Jurkat, Clone E6-1 (cell line): Measurements from ENCODE around the gene PATZ1.
"Not testable (repeated sequence)": the region's sequence is repeated elsewhere in the genome, so short reads cannot be mapped to it uniquely, and the experiment has no call there.

Experiments used
- DNase-seq: peaks from one replicate; pipeline ENCODE4 v3.0.0-alpha.2; 2011; ENCODE audit warnings: low read depth, low spot score
- H3K4me3 ChIP-seq: 2 replicates; pipeline ENCODE4 v1.5.1; 2011; ENCODE audit warnings: mild to moderate bottlenecking, low read length, control low read depth, moderate library complexity

Gene PATZ1

DNA sequence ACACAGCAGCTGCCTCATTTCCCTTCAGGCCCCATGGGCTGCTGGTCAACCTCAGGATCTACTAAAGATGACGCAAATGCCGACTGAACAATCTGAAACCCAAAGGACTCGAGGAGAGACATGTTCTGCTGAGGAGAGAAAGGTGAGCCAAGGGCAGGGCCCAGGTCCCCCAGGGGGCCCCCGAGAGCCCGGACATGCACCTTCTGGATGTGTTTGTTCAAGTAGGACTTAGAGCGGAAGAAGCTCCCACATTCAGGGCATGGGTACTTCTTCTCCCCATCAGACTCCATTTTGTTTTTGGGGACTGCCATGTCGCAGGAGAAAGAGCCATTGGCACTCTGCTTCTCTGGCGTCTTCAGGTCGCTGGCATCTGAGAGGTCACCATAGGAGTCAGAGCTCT is 19.3 kb downstream of the PATZ1 start:
- DNase-seq, result no peak

DNA sequence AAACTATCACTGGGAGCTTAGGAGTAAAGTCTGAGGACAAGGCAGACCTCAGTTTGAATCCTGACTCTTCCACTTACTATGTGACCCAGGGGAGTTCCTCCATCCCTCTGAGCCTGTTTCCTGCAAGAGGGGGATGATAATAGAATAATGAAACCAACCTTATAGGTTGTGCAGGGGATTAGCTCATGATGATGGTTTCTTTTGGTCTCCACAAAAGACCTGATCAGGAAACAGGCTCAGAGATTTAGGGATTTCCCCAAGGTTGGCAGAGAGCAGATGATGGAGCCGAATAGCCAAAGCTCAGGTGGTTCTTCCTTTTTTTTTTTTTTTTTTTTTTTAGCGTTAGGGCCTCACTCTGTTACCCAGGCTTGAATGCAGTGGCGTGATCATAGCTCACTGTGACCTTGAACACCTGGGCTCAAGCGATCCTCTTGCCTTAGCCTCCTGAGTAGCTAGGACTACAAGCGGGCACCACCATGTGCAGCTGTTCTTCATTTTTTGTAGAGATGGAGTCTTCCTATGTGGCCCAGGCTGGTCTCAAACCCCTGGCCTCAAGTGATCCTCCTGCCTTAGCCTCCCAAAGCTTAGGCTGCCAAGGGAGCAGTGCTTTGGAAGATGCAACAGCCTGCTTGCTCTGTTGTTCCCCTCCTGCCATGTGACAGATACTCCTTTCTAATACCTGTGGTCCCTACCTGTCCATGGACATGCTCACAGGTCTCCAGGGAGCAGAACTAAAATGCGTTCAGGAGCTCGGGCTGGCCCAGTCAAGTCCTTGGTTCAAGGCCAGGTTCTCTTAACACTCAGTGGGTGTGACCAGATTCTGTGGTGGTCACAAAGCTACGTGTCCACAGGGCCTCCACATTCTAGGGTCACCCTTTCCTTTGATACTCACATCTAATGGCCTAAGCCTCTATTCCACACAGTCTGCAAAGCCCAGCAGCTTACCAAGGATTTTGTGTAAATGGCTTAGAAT is 22.3 kb downstream of the PATZ1 start:
- DNase-seq, result no peak
- H3K4me3 ChIP-seq, result no peak overlapping the region

More for the DNA sequence above, 19.3 kb downstream of the PATZ1 start:
- no peak overlapping the region for H3K4me3 ChIP-seq

DNA sequence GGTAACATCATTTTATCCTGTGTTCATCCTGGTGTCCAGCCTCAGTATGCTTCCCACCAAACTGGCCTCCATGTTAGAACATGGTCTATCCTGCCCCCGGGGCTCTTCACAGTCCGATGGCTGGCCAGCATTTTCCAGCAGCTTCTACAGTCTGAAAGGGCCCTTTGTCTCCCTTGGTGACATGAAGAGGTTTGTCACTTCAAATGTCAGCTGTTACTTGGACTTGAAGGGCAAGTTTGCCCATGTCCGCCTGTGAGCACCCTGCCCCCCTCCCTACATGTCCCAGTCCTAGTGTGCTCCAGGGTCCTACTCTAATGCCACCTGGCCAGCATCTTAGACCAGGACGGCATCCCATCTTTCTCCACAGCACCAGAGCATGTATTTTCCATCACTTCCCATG is 24.7 kb downstream of the PATZ1 start:
- no peak overlapping the region for H3K4me3 ChIP-seq
- no peak for DNase-seq

DNA sequence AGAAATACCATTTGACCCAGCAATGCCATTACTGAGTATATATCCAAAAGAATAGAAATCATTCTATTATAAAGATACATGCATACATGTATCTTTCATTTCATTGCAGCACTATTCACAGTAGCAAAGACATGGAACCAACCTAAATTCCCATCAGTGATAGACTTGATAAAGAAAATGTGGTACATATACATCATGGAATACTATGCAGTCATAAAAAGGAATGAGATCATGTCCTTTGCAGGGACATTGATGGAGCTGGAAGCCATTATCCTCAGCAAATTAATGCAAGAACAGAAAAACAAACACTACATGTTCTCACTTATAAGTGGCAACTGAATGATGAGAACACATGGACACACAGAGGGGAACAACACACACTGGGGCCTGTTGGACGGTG is 31.9 kb downstream of the PATZ1 start:
- H3K4me3 ChIP-seq, DNase-seq: not testable (repeated sequence)

DNA sequence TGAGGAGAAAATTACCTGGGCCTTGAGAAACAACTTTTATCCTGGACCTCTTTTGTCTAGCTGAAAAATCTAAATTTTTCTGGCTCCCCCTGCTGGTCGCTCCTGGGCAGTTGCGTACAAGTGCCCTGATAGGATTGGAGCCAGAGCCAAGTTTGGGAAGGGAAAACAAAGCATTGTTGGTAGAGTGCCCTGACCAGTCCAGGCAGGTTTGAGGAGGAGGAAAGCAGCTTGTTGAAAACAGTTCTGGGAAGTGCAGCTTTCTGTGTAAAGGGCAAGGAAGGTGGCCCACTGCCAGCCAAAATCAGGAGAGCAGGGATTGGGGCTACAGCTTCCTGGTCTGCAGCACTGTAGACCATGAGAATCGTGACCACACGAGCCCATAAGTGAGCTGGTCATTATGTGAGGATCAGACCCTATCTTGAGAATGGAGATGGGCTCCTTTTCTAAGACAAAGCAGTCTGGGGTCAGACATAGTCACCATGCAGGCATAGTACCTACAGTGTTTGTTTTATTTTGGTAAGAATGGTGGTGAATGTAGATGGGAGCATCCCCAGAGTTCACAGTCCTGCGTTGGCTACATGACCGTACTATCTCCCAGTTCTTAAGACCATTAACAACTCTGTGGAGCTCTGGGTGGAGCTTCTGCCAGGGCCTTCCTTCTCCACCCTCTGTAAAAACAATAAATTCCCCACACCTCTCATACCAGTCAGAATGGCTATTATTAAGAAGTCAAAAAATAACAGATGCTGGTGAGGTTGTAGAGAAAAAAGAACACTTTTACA is 32.6 kb downstream of the PATZ1 start:
- no peak overlapping the region for H3K4me3 ChIP-seq
- DNase-seq, result peak; percentile 41

DNA sequence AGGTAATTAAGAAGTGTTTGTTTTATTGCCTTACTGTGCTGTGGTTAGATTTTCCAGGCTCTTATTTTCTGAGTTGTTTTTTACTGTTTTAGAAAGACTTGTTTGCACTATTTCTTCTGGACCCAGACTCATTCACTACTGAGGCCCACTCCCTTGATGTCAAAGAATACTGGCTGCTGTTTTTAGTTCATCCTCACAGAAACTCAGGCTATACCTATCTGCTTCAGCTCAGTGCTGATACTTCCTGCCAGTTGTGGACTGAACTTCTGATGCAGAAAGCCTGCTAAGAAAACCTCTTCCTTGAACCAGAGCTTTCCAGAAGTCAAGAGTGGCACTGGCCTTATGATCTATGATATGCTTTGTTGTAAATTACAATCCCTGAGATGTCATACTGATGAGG is 38.0 kb downstream of the PATZ1 start:
- DNase-seq, result no peak
- H3K4me3 ChIP-seq, result no peak overlapping the region

DNA sequence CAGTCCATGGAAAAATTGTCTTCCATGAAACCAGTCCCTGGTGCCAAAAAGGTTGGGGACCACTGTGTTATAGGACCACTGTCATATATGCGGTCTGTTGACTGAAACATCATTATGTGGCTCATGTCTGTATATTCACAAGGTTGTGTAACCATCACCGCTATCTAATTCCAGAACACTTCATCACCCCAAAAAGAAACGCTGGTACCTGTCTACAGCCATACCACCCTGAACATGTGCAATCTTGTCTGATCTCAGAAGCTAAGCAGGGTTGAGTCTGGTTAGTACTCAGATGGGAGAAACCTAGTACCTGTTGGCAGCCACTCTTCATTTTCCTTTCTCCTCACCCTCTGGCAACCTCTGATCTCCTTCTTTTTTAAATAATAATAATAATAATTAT is 41.0 kb downstream of the PATZ1 start:
- no peak for DNase-seq
- no peak overlapping the region for H3K4me3 ChIP-seq

DNA sequence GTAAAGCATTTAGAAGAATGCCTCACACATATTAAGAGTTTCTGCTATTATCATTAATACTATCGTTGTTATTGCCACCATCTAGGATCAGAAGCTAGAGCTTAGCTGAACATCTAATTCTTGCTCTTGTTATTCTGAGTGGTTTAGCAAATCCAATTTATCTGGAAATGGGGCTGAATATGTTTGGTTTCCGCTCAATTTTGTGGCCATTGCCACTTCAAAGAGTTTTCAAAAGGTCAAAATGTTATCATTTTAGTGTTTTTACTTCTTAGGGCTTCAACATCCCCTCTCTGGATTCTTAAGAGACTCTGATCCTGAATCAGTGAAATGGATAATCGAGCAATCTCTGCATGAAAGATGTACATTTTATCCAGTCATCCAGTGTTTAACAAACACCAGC is 43.6 kb downstream of the PATZ1 start:
- H3K4me3 ChIP-seq, result no peak overlapping the region
- no peak for DNase-seq

DNA sequence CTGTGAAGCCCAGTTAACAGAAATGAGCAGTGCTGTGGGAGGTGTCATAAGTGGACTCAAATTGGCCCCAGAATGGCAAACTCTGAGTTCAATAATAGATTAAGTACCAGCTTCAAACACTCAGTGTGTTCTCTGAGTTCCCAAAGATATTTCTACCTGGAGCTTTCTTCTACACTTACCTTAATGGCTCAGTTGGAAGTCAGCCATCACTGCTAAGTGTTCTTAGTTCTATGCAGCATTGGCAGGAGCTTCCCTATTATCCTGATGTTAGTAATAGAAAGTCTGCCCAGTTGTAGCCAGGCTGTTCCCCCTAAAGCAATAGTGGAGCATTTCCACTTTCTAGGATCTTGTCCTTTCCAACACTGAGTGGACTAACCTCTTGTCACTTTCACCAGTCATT is 44.1 kb downstream of the PATZ1 start:
- H3K4me3 ChIP-seq, result no peak overlapping the region
- no peak for DNase-seq

DNA sequence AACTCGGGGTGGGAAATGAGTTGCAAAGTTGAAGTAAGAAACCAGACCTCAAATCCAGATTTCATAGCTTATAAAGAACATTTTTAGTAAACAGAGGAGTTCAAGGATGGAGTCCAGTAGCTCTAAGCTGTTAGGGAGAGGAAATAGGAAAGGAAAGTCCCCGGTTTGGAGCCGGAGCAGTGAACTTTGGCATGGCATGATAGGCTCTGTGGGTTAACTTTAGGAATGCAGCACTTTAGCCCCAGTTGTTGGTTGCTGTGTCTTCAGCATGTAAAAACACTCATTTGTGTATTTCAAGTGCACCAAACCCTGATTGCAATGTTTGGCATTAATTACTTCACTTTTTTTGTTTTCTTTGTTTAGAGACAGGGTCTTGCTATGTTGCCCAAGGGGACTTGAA is 45.2 kb downstream of the PATZ1 start:
- no peak for DNase-seq
- H3K4me3 ChIP-seq, result no peak overlapping the region

DNA sequence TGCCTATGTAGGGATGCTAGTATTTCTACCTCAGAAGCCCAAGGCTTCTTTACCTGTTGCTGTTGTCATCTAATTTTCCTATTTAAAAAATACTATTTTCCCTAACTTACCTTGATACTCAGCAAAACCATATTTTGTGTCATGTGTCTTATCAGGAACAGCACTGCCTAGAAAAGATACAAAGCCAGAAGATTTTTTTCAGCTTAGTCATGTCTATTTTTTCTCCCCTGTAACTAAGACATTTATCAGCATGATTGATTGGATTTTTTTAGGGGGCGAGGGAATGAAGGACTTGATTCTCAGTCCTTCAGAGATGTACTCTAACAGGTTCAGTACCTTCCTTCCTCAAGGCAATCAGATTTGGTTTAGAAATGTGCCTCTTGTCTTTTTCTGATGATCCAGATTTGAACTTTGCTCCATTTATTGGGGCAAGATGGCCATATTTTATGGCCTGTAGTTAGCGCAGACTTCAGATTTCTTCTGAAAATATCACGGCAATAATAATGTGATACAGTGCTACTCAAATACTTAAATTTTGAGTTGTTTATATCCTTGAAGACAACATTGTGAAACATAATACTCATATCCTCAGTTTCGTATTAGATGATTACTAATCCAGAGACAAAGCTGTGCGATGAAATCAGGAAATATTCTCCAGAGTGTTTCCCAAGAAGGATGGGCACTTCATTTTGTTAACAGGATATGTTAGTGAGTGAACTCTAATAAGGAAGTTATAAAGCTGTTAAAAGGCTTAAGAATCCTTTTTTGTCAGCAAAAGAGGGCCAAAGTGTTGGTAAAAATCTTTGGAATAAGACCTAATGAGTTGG is 50.1 kb downstream of the PATZ1 start:
- H3K4me3 ChIP-seq, result no peak overlapping the region
- DNase-seq, result no peak

DNA sequence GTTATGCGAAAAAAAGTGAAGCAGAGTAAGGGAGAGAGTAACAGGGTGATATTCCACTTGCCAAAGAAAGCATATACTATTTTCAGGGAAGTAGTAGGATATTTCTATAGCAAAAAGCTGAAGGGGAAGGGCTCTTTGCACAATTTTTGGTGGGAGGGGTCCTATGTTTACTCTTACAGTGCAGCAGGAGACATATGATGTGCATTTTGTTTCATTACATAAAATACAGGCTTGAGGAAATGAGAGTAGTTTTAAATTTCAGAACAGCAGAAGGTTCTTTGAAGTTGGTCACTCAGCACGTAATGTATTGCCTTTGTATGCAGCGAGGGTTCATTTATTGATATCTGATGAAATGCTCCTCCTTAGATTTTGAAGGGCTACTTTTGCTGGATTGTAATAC is 50.8 kb downstream of the PATZ1 start:
- no peak for DNase-seq
- no peak overlapping the region for H3K4me3 ChIP-seq

DNA sequence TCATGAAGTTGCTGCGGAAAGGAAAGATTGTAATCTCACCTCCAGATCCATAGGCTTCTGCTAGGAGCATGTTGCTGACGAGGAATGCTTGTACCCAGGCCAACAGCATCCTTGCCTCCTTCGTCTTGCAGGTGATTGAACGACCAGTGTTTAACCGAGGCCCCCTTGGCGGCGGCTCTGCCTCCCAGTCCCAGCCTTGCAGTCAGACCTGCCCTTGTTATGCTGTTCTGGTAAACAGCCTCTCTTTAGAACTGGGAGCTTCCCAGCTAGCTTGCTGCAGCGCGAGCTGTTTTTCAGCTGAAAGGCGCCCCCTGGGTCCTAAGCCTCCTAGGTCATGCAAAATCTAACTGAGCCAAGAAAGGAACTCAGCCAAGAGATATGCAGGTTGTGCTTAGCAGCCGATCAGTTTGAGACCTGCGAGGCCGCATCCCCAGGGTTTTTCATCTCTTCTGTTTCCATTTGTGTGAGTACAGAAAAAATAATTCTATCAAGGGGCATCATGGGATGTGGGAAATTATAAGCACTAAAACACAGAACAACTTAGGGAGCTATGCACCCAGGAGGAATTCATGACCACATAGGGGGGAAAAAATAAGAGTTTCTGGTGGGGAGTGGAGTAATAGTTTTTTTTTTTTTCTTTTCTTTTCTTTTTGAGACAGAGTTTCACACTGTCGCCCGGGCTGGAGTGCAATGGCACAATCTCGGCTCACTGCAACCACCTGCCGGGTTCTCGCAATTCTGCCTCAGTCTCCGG is 53.7 kb downstream of the PATZ1 start, which contains the start of gene PIK3IP1:
Gene PIK3IP1, minus strand, starts transcription at position 253 of the 754 bp plus-strand sequence. Its CDS starts 144 bp downstream, at position 109.
- H3K4me3 ChIP-seq, result peak within 1 kb of the TSS; percentile 24
- peak; percentile 82 for DNase-seq

DNA sequence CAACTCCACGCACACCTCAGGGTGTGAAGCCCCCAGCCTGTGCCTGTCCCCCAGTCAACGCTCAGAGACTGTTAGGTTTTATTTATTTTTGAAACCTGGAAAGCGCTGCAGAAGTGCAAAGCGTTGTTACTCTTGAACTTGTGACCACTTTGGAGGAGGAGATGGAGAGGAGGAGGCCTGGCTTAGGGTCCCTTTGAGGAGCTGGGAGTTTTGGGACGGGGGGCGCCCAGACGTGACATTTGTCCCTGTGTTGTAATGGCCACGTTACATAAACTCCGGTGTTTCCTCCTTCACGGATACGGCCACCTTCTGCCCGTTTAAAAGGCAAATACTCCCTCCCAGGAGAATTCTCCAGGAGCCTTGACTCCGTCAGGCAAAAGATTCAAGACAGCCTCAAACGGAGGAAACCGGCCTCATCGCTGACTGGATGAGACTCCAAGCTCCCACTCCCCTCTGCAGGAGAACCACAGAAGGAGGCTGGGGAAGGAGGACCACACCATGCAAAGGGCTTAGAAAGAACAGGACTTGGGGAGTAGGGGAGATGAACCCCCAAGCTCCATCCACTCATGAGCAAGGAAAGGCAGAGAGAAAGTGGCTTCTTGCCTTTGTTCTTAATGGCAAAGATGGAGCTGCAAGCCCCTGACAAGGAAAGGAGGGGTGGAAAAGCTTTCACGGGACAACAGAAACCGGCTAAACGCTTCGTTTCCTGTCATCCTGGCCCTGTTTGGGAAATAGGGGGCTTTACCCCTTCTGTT is 54.5 kb downstream of the PATZ1 start:
- peak overlapping the region; percentile 24 for H3K4me3 ChIP-seq
- DNase-seq, result no peak

DNA sequence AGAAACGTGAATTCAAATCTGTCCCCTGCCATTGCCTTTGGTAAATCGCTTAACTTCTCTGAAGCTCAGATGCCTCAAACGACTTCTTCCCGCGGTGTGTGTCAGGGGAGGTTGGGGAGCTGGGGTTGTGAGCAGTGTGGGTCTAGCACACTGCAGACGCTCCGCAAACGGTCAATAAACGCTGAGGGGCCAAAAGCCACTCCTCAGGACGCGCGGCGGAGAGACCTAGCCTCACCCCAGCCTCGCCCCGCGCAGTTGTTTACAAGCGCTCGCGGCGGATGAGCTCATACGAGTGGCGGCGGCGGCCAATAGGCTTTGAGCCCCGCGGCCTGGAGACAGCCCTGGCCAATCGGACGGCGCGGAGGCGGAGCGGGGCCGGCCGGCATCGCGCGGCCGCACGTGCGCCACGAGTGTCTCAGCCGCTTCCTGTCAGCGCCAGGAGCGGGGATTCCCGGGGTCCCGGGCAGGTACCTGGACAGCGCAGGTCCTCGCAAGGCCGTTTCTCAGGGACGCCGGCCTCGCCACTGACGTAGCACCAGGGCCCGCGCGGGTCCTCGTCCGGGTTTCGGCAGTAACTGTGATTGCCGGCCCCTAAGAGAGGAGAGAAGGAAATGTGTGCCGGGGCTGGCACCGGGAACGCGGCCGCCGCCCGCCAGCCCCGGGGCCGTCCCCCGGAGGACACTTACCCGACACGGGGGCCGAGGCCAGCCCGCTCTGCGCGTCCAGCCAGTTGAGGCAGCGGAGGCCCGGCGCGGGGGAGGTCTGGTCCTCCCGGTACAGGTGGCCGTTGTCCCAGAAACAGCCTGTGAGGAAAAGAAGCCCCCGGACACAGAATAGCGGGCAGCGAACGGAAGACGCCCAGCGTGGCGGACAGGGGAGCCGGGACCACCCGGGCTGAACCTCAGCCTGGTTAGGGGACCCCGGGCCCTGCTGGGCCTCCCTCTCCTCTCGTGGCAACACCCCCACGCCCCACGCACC is 55.4 kb downstream of the PATZ1 start:
- peak; percentile 73 for DNase-seq
- peak overlapping the region; percentile 47 for H3K4me3 ChIP-seq

DNA sequence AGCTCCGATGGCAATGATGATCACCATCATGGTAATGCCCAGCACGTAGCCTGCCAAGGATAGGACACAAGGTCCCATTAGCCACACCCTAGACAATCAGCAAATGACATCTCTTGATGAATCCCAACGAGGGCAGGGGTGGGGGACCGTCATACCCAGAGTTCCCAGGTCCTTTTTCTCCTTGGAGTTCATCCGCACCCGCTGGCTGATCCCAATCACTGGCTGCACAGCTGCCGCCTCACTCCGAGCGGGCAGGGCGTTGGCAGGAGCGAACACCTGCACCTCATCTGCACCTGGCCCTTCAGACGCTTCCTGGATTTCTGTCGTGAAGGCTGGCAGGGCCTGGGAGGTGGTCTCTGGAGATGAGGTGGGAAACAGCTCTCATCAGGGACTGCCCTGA is 56.8 kb downstream of the PATZ1 start:
- DNase-seq, result no peak
- H3K4me3 ChIP-seq, result no peak overlapping the region
